Ramos (cell line): ENCODE results near the gene ZNF487.

Experiments used
- in situ Hi-C: fragments of 300-500 bp; cut with MboI; formaldehyde crosslinking; loops from one replicate; pipeline ENCODE4 v1.14.3; 2022; ENCODE audit warnings: low sequenced_read_pairs; ENCODE audit not compliant: unreplicated experiment

The ZNF487 gene

DNA sequence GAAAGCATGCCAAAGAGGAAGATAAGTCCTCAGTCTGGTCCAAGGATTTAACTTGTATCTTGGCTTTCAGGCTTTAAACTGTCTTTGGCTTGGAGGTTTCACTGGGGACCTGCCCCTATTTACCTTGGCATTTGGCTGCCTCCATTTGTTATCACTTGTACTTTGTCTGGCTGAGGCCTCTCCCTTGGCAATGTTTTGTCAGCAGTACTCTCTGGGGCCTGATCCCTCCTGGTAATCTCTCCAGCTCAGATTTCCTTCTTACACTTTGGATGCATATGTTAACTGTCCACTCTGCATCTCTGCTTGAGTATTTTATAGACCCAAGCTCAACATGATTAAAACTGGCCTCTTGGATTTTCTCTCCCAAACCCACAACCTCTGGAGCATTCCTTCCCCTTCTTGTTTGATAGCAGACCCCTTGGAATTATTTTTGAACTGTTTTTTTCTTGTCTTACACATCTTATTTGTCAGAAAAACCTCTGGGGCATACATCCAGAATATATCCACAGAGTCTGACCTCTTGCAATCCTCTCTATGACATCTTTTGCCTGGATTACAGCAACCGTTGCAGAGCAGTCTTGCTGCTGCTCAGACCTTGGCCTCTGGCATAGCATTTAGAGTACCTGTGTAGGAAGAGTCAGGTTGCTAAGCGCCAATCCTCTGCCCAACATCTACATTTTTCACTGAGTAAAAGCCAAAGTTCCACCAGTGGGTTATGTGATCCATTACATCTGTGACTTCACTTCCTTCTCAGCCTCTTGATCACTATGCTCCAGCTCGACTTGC, 35.2 kb downstream of the ZNF487 start:
- in situ Hi-C loops = no loop called here

- in situ Hi-C loops = no loop called here
These were observed 42.4 kb downstream of the ZNF487 start for GRCh38 chr10:43479275-43479674.

GRCh38 chr10:43482319-43483078, 45.6 kb downstream of the ZNF487 start:
- in situ Hi-C loops = no loop called here

- in situ Hi-C loops = no loop called here
These were observed 54.9 kb downstream of the ZNF487 start for GRCh38 chr10:43491855-43492254.

- in situ Hi-C loops = no loop called here
These were observed 66.0 kb downstream of the ZNF487 start for GRCh38 chr10:43502931-43503330.

DNA sequence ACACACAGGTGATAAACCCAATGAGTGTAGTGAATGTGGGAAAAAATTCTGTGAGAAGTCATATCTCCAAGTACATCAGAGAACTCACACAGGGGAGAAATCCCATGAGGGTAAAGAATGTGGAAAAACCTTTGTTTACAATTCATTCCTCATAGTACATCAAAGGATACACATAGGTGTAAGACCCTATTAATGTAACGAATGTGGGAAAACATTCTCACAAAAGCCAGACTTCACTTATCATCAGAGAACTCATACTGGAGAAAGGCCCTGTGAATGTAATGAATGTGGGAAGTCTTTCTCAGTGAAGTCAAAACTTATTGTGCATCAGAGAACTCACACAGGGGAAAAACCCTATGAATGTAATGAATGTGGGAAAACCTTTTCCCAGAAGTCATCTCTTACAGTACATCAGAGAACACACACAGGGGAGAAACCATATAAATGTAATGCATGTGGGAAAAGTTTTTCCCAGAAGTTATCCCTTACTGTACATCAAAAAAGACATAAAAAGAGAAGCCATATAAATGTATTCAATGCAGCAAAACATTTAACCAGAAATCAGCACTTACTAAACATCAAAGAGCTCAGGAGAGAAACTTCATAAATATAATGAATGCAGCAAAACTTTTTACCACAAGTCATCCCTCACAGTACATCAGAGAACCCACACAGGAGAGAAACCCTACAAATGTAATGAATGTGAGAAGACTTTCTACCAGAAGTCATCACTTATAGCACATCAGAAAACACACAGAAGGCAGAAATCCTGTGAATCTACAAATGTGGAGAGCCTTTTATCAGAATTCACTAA, 87.7 kb downstream of the ZNF487 start:
- in situ Hi-C loops = no loop called here
